ENCODE results near the gene HPCAL1.

Gene HPCAL1

GRCh38 chr2:10415640-10416039, 112.9 kb downstream of the HPCAL1 start:
- Histone ChIP-seq H3K9me3 (ENCODE audit: control insufficient read depth, insufficient read depth, low read length) (no peaks in the 10 kb centered on the region), H3K4me1 (ENCODE audit: insufficient read depth, low read length) (no peaks in the 10 kb centered on the region), H3K9ac (ENCODE audit: low read depth, low read length) (no peak overlapping the region), H3K36me3 (ENCODE audit: insufficient read depth, low read length) (no peaks in the 10 kb centered on the region)

DNA sequence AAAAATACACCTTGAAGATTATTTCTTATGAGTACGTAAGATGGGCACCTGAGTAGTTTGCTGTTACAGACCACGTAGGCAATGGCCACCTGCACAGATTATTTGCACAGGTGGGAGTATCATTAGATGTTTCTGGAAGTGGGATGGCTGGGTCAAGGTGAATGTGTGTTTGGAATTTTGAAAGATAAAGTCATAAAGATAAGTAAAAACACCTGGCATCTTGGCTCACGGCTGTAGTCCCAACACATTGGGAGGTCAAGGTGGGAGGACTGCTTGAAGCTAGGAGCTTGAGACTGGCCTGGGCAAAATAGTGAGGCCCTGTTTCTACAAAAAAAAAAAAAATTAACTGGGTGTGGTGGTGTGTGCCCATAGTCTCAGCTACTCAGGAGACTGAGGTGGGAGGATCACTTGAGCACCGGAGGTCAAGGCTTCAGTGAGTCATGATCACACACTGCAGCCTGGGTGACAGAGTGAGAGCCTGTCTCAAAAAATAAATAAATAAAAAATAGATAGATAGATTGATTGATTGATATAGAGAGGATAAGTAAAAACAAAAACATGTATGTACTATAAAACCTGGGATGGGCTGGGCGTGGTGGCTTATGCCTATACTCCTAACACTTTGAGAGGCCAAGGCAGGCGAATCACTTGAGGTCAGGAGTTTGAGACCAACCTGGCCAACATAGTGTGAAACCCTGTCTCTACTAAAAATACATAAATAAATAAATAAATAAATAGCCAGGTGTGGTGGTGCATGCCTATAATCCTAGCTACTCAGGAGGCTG, 115.0 kb downstream of the HPCAL1 start:
- H3K36me3 ChIP-seq (ENCODE audit: insufficient read depth, low read length), result no peaks in the 10 kb centered on the region
- H3K9me3 ChIP-seq (ENCODE audit: control insufficient read depth, insufficient read depth, low read length), result no peaks in the 10 kb centered on the region
- no peaks in the 10 kb centered on the region for H3K4me1 ChIP-seq (ENCODE audit: insufficient read depth, low read length)
- H3K9ac ChIP-seq (ENCODE audit: low read depth, low read length), result no peak overlapping the region

DNA sequence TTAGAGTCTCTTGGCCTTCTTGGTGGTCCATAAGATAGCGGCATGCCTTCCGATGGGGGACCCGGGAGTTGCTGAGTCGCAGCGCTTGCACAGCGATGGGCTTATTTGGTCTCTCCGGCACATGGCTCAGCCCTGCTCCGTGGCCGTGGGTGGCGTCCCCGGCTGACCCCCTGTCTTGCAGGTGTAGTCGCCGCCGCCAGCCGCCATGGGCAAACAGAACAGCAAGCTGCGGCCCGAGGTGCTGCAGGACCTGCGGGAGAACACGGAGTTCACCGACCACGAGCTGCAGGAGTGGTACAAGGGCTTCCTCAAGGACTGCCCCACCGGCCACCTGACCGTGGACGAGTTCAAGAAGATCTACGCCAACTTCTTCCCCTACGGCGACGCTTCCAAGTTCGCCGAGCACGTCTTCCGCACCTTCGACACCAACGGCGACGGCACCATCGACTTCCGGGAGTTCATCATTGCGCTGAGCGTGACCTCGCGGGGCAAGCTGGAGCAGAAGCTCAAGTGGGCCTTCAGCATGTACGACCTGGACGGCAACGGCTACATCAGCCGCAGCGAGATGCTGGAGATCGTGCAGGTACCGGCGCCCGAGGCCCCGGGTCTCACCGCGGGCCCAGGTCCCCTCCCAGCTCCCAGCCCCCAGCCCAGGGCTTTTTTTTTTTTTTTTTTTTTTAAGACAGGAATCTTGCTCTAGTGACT, 117.0 kb downstream of the HPCAL1 start:
- no peaks in the 10 kb centered on the region for H3K9me3 ChIP-seq (ENCODE audit: control insufficient read depth, insufficient read depth, low read length)
- no peaks in the 10 kb centered on the region; the same call in 1 of the 2 replicates for H3K4me1 ChIP-seq (ENCODE audit: insufficient read depth, low read length)
- H3K36me3 ChIP-seq (ENCODE audit: insufficient read depth, low read length), result no peaks in the 10 kb centered on the region
- H3K9ac ChIP-seq (ENCODE audit: low read depth, low read length), result no peak overlapping the region

- no peaks in the 10 kb centered on the region; the same call in 1 of the 2 replicates for H3K4me1 ChIP-seq (ENCODE audit: insufficient read depth, low read length)
- no peak overlapping the region for H3K9ac ChIP-seq (ENCODE audit: low read depth, low read length)
- H3K9me3 ChIP-seq (ENCODE audit: control insufficient read depth, insufficient read depth, low read length), result no peaks in the 10 kb centered on the region
- no peaks in the 10 kb centered on the region for H3K36me3 ChIP-seq (ENCODE audit: insufficient read depth, low read length)
These were observed 119.5 kb downstream of the HPCAL1 start for GRCh38 chr2:10422251-10422650.

GRCh38 chr2:10422732-10423399, 120.2 kb downstream of the HPCAL1 start:
- Histone ChIP-seq H3K9me3 (ENCODE audit: control insufficient read depth, insufficient read depth, low read length) (no peaks in the 10 kb centered on the region), H3K9ac (ENCODE audit: low read depth, low read length) (no peak overlapping the region), H3K36me3 (ENCODE audit: insufficient read depth, low read length) (no peaks in the 10 kb centered on the region), H3K4me1 (ENCODE audit: insufficient read depth, low read length) (no peaks in the 10 kb centered on the region; the same call in 1 of the 2 replicates)

- no peaks in the 10 kb centered on the region; the same call in 1 of the 2 replicates for H3K4me1 ChIP-seq (ENCODE audit: insufficient read depth, low read length)
- no peaks in the 10 kb centered on the region for H3K36me3 ChIP-seq (ENCODE audit: insufficient read depth, low read length)
- no peaks in the 10 kb centered on the region for H3K9me3 ChIP-seq (ENCODE audit: control insufficient read depth, insufficient read depth, low read length)
- no peak overlapping the region for H3K9ac ChIP-seq (ENCODE audit: low read depth, low read length)
These were observed 120.7 kb downstream of the HPCAL1 start for GRCh38 chr2:10423400-10423774.

DNA sequence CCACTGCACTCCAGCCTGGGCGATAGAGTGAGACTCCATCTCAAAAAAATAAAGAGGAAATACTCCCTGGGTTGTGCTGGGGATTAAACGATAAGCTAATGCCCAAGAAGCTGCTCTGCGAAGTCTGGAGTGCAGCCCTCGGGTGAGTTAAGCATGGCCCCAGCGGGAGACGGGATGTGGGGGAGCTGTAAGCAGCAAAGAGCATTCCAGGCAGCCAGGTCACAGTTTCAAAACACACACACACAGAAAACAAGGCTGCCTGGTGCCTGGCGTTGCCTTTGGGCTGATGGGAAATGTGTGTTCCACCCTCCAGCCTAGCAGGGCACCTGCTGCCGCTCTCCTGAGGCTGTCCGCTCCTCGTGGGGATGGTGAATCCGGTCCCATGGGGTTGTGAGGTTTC, 121.3 kb downstream of the HPCAL1 start:
- Histone ChIP-seq H3K9ac (ENCODE audit: low read depth, low read length) (no peak overlapping the region), H3K9me3 (ENCODE audit: control insufficient read depth, insufficient read depth, low read length) (no peaks in the 10 kb centered on the region), H3K36me3 (ENCODE audit: insufficient read depth, low read length) (no peaks in the 10 kb centered on the region), H3K4me1 (ENCODE audit: insufficient read depth, low read length) (no peaks in the 10 kb centered on the region; the same call in 1 of the 2 replicates)

- Histone ChIP-seq H3K9me3 (ENCODE audit: control insufficient read depth, insufficient read depth, low read length) (no peaks in the 10 kb centered on the region), H3K9ac (ENCODE audit: low read depth, low read length) (no peak overlapping the region), H3K36me3 (ENCODE audit: insufficient read depth, low read length) (no peaks in the 10 kb centered on the region), H3K4me1 (ENCODE audit: insufficient read depth, low read length) (no peaks in the 10 kb centered on the region; the same call in 1 of the 2 replicates)
These were observed 122.3 kb downstream of the HPCAL1 start for GRCh38 chr2:10424916-10425505.

DNA sequence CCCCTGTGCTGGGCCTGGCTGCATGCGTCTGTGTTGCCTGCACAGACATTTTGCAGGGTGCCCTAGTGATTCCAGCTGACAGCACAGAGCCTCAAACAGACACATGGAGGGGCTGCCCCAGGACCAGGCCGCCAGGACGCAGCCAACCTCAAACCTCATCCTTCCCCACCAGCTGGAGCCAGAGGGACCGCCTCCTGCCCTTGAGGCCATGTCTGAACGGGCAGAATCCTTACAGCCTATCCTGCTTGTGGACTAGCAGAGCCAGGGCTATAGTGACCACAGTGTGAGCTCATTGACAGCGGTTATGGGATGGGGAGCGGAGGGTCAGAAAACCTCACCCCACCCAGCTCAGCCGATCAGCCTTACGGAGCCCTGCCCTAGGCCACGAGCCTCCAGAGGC, 123.0 kb downstream of the HPCAL1 start:
- Histone ChIP-seq H3K9me3 (ENCODE audit: control insufficient read depth, insufficient read depth, low read length) (no peaks in the 10 kb centered on the region), H3K9ac (ENCODE audit: low read depth, low read length) (no peak overlapping the region), H3K36me3 (ENCODE audit: insufficient read depth, low read length) (no peaks in the 10 kb centered on the region), H3K4me1 (ENCODE audit: insufficient read depth, low read length) (no peaks in the 10 kb centered on the region; the same call in 1 of the 2 replicates)

- Histone ChIP-seq H3K36me3 (ENCODE audit: insufficient read depth, low read length) (no peaks in the 10 kb centered on the region), H3K9me3 (ENCODE audit: control insufficient read depth, insufficient read depth, low read length) (no peaks in the 10 kb centered on the region), H3K9ac (ENCODE audit: low read depth, low read length) (no peak overlapping the region), H3K4me1 (ENCODE audit: insufficient read depth, low read length) (no peaks in the 10 kb centered on the region; the same call in 1 of the 2 replicates)
These were observed 124.3 kb downstream of the HPCAL1 start for GRCh38 chr2:10426726-10427617.

DNA sequence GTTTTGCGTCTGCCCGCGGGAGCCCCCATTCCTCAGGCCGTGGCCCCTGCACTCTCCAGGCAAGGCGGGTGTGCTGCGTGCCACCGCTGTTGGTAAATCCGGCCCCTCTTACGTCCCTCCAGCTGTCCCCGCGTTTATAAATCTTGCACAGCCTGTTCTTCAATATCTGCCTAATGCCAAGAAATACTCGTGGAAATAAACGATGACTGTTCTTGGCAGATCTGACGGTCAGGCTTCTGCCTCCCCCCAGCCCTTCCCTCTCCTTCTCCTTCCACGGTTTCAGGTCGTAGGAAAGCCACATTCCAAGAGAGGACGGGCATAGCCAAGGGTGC, 124.9 kb downstream of the HPCAL1 start:
- Histone ChIP-seq H3K36me3 (ENCODE audit: insufficient read depth, low read length) (no peaks in the 10 kb centered on the region), H3K4me1 (ENCODE audit: insufficient read depth, low read length) (no peaks in the 10 kb centered on the region; the same call in 1 of the 2 replicates), H3K9ac (ENCODE audit: low read depth, low read length) (no peak overlapping the region), H3K9me3 (ENCODE audit: control insufficient read depth, insufficient read depth, low read length) (no peaks in the 10 kb centered on the region)

GRCh38 chr2:10428355-10428754, 125.7 kb downstream of the HPCAL1 start:
- H3K9ac ChIP-seq (ENCODE audit: low read depth, low read length), result no peak overlapping the region
- no peaks in the 10 kb centered on the region for H3K9me3 ChIP-seq (ENCODE audit: control insufficient read depth, insufficient read depth, low read length)
- no peaks in the 10 kb centered on the region for H3K36me3 ChIP-seq (ENCODE audit: insufficient read depth, low read length)
- no peaks in the 10 kb centered on the region; the same call in 1 of the 2 replicates for H3K4me1 ChIP-seq (ENCODE audit: insufficient read depth, low read length)

GRCh38 chr2:10428924-10429323, 126.2 kb downstream of the HPCAL1 start:
- H3K4me1 ChIP-seq (ENCODE audit: insufficient read depth, low read length), result no peaks in the 10 kb centered on the region; the same call in 1 of the 2 replicates
- H3K36me3 ChIP-seq (ENCODE audit: insufficient read depth, low read length), result no peaks in the 10 kb centered on the region
- no peaks in the 10 kb centered on the region for H3K9me3 ChIP-seq (ENCODE audit: control insufficient read depth, insufficient read depth, low read length)
- H3K9ac ChIP-seq (ENCODE audit: low read depth, low read length), result no peak overlapping the region
